ENCODE data around the gene ASPDH.

DNA sequence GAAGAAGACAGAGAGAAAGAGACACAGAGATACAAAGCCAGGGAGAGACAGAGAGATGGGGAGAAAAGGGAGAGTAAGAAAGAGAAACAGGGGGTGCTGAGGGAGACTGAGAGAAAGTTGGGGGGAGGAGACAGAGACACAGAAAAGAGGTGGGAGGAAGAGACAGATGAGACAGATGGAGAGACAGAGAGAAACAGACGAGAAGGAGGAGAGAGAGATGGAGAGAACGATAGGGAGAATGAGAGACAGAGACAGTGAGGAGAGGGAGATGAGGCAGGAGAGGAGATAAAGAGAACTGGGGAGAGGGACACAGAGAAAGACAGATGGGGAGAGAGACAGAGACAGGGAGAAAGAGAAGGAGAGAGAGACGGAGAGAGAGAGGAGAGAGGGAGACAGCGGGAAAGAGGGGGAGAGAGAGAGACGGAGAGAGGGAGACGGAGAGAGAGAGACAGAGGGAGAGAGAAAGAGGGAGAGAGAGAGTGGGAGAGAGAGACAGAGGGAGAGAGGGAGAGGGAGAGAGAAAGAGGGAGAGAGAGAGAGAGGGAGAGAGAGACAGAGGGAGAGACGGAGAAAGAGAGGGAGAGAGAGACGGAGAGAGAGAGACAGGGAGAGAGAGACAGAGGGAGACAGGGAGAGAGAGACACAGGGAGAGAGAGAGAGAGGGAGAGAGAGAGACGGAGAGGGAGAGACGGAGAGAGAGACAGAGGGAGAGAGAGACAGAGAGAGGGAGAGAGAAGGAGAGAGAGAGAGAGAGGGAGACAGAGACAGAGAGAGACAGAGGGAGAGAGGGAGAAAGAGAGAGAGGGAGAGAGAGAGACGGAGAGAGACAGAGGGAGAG lies 15.3 kb downstream of the ASPDH start:
- TF ChIP-seq, protein P1, sequence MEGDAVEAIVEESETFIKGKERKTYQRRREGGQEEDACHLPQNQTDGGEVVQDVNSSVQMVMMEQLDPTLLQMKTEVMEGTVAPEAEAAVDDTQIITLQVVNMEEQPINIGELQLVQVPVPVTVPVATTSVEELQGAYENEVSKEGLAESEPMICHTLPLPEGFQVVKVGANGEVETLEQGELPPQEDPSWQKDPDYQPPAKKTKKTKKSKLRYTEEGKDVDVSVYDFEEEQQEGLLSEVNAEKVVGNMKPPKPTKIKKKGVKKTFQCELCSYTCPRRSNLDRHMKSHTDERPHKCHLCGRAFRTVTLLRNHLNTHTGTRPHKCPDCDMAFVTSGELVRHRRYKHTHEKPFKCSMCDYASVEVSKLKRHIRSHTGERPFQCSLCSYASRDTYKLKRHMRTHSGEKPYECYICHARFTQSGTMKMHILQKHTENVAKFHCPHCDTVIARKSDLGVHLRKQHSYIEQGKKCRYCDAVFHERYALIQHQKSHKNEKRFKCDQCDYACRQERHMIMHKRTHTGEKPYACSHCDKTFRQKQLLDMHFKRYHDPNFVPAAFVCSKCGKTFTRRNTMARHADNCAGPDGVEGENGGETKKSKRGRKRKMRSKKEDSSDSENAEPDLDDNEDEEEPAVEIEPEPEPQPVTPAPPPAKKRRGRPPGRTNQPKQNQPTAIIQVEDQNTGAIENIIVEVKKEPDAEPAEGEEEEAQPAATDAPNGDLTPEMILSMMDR (IDR thresholded peaks at IDR 0.05; ENCODE audit: low read depth, low read length): no peak
- TF ChIP-seq EZH2phosphoT487 (IDR thresholded peaks at IDR 0.05; ENCODE audit: low read depth): no peak

All from OCI-LY3 (cell line).